A549 (cell line): ENCODE measurements around the gene IRAK1. TPM values are rescaled to one million over a fixed set of nuclear protein-coding genes. Genes with fewer than 3 reads are reported as not detected.

Experiments used
- ATAC-seq, 2 experiments: fragments of 200-7000 bp in 1 of 2; fragments of >200 bp in 1 of 2; cut with Nextera tagmentation in 1 of 2; cut with Tn5 transposase in 1 of 2; 3 replicates each; pipeline versions ENCODE4 v1.8.0 to v1.9.1; 2018 to 2020; ENCODE audit warnings: mild to moderate bottlenecking in 1 of 2, moderate library complexity in 1 of 2
- CTCF ChIA-PET: fragments of 300-600 bp; sonication (Branson Sonifier 250); formaldehyde crosslinking; extraction: SDS; loops from one replicate; lab custom pipeline; 2021; ENCODE audit warnings: antibody characterized with exemption, inconsistent platforms; lab: Yijun Ruan, JAX
- POLR2A ChIA-PET: fragments of 350-600 bp; formaldehyde crosslinking; extraction: SDS; loops from one replicate; lab custom pipeline; 2021; ENCODE audit warnings: antibody characterized with exemption, inconsistent platforms; lab: Yijun Ruan, JAX
- DNase-seq, 2 experiments: peaks; one replicate each; pipeline versions ENCODE4 v3.0.0 to v3.0.0-alpha.2; 2011 to 2016; ENCODE audit warnings: low read depth in 1 of 2, low spot score in 1 of 2
- FAIRE-seq: peaks from 2 replicates; lab custom pipeline; 2011; peaks lifted over from hg19 to GRCh38; lab: Jason Lieb, UNC
- H3K27ac ChIP-seq, 2 experiments: fragments of >200 bp; sonication (Bioruptor Twin); formaldehyde crosslinking; 3 replicates each; pipeline ENCODE4 v1.5.1; 2016 to 2017
- H3K4me1 ChIP-seq: fragments of >200 bp; sonication (Bioruptor Twin); formaldehyde crosslinking; 3 replicates; pipeline ENCODE4 v1.6.1; 2016
- H3K4me2 ChIP-seq: fragments of >200 bp; sonication (Bioruptor Twin); formaldehyde crosslinking; 3 replicates; pipeline ENCODE4 v1.6.1; 2016
- H3K4me3 ChIP-seq: fragments of >200 bp; sonication (Bioruptor Twin); formaldehyde crosslinking; 3 replicates; pipeline ENCODE4 v1.5.1; 2016
- H3K9me3 ChIP-seq: fragments of >200 bp; sonication (Bioruptor Twin); formaldehyde crosslinking; 3 replicates; pipeline ENCODE4 v1.6.1; 2016
- CBX8 ChIP-seq: fragments of 200-600 bp; sonication (generic); IDR thresholded peaks from 2 replicates; pipeline ENCODE4 v1.6.1; 2016
- EHMT2 ChIP-seq: fragments of 200-600 bp; sonication (generic); IDR thresholded peaks from 2 replicates; pipeline ENCODE4 v1.6.1; 2016; ENCODE audit warnings: antibody characterized with exemption, low read depth, mild to moderate bottlenecking, moderate library complexity
- FOSL2 ChIP-seq, 2 experiments: fragments of 450-650 bp in 1 of 2; fragments of >200 bp in 1 of 2; sonication (Bioruptor Twin) in 1 of 2; formaldehyde crosslinking; IDR thresholded peaks; 2 replicates each; pipeline versions ENCODE4 v1.5.0 to v1.6.1; 2016 to 2020; ENCODE audit warnings: mild to moderate bottlenecking in 1 of 2, moderate library complexity in 1 of 2
- HEYL ChIP-seq: fragments of 250-450 bp; sonication (Bioruptor Pico); IDR thresholded peaks from 2 replicates; pipeline ENCODE4 v1.8.0; 2021; ENCODE audit warnings: mild to moderate bottlenecking, moderate library complexity
- HOXA7 ChIP-seq: fragments of 250-450 bp; sonication (Bioruptor Pico); IDR thresholded peaks from 2 replicates; pipeline ENCODE4 v1.5.0; 2020; ENCODE audit warnings: mild to moderate bottlenecking, moderate library complexity
- HOXB13 ChIP-seq: fragments of 250-450 bp; sonication (Bioruptor Pico); IDR thresholded peaks from 2 replicates; pipeline ENCODE4 v1.5.0; 2020; ENCODE audit warnings: low read depth, mild to moderate bottlenecking, moderate library complexity
- HOXB5 ChIP-seq: fragments of 250-450 bp; sonication (Bioruptor Pico); IDR thresholded peaks from 2 replicates; pipeline ENCODE4 v1.5.0; 2020; ENCODE audit warnings: mild to moderate bottlenecking, moderate library complexity
- JUNB ChIP-seq: fragments of >200 bp; sonication (Bioruptor Twin); formaldehyde crosslinking; IDR thresholded peaks from 2 replicates; pipeline ENCODE4 v1.6.1; 2016
- KDM1A ChIP-seq: fragments of 200-600 bp; sonication (generic); IDR thresholded peaks from 2 replicates; pipeline ENCODE4 v1.6.1; 2016; ENCODE audit warnings: low read depth, mild to moderate bottlenecking
- KDM5A ChIP-seq: fragments of 200-600 bp; sonication (generic); IDR thresholded peaks from 2 replicates; pipeline ENCODE4 v1.6.1; 2016; ENCODE audit warnings: antibody characterized with exemption, mild to moderate bottlenecking
- MAFK ChIP-seq: fragments of 450-650 bp; IDR thresholded peaks from 2 replicates; pipeline ENCODE4 v1.6.1; 2014; ENCODE audit not compliant: partially characterized antibody
- MAZ ChIP-seq: fragments of 150-350 bp; IDR thresholded peaks from 2 replicates; pipeline ENCODE4 v1.6.1; 2014; ENCODE audit warnings: antibody characterized with exemption, low read depth, low read length, borderline replicate concordance
- MYC ChIP-seq: IDR thresholded peaks from 2 replicates; pipeline ENCODE4 v1.6.1; 2012; ENCODE audit warnings: mild to moderate bottlenecking, inconsistent platforms, low read length, improper control_type of control experiment, borderline replicate concordance
- PHF8 ChIP-seq: fragments of 200-600 bp; sonication (generic); IDR thresholded peaks from 2 replicates; pipeline ENCODE4 v1.6.1; 2016; ENCODE audit warnings: low read depth, mild to moderate bottlenecking, antibody characterized with exemption, moderate library complexity, borderline replicate concordance
- POLR2A ChIP-seq: IDR thresholded peaks from 2 replicates; pipeline ENCODE4 v1.6.1; 2012; ENCODE audit warnings: mild to moderate bottlenecking, low read length
- RAD21 ChIP-seq, 2 experiments: fragments of >200 bp in 1 of 2; sonication (Bioruptor Twin) in 1 of 2; formaldehyde crosslinking in 1 of 2; IDR thresholded peaks in 1 of 2; conservative IDR thresholded peaks in 1 of 2; 2 replicates in 1 of 2; 3 replicates in 1 of 2; pipeline ENCODE4 v1.6.1; 2012 to 2018; ENCODE audit warnings: inconsistent platforms in 1 of 2
- RARB ChIP-seq: fragments of 250-450 bp; sonication (Bioruptor Pico); IDR thresholded peaks from 2 replicates; pipeline ENCODE4 v1.8.0; 2021; ENCODE audit warnings: mild to moderate bottlenecking, moderate library complexity
- ZNF302 ChIP-seq: fragments of 250-450 bp; sonication (Bioruptor Pico); IDR thresholded peaks from 2 replicates; pipeline ENCODE4 v1.9.0; 2021; ENCODE audit warnings: inconsistent platforms, mild to moderate bottlenecking, moderate library complexity
- ZSCAN20 ChIP-seq: fragments of 250-450 bp; sonication (Bioruptor Pico); IDR thresholded peaks from 2 replicates; pipeline ENCODE4 v1.8.0; 2022; ENCODE audit warnings: mild to moderate bottlenecking, moderate library complexity
- WGBS: methylation state at CpG from one replicate; pipeline ENCODE4 v1.1.6; 2017; ENCODE audit errors: missing lambda C conversion rate; 5-methylcytosine and 5-hydroxymethylcytosine counted together
- polyA plus RNA-seq, 4 experiments: library from polyadenylated mRNA; depleted of rRNA in 3 of 4; stranded (reverse); fragments of >200 nt; fragmentation: RNase III in 1 of 4; extraction: RNeasy Plus Mini Kit Qiagen cat#74134 plus additional on column Dnase treatment in 1 of 4; gene quantifications; 2 replicates in 3 of 4; 3 replicates in 1 of 4; pipeline ENCODE4 v1.2.3, GENCODE V29; 2011 to 2017
- TF ChIP-seq, protein P1 (sequence below): fragments of 250-450 bp; sonication (Bioruptor Pico); IDR thresholded peaks from 2 replicates; pipeline ENCODE4 v1.5.0; 2020; ENCODE audit warnings: low read depth, mild to moderate bottlenecking, moderate library complexity
- TF ChIP-seq, protein P2 (sequence below): fragments of >200 bp; sonication (Bioruptor Twin); formaldehyde crosslinking; IDR thresholded peaks from 2 replicates; pipeline ENCODE4 v1.6.1; 2016
- TF ChIP-seq, protein P3 (sequence below): fragments of 450-650 bp; IDR thresholded peaks from 2 replicates; pipeline ENCODE4 v1.6.1; 2014; ENCODE audit warnings: antibody characterized with exemption
- TF ChIP-seq, protein P4 (sequence below): fragments of 150-350 bp; IDR thresholded peaks from 2 replicates; pipeline ENCODE4 v1.6.1; 2014; ENCODE audit warnings: low read depth, mild to moderate bottlenecking, low read length

IRAK1 gene
- polyA plus RNA-seq, 2 of the 4 experiments (the other 2 are of a cell fraction), result 73.1 to 177 TPM

DNA sequence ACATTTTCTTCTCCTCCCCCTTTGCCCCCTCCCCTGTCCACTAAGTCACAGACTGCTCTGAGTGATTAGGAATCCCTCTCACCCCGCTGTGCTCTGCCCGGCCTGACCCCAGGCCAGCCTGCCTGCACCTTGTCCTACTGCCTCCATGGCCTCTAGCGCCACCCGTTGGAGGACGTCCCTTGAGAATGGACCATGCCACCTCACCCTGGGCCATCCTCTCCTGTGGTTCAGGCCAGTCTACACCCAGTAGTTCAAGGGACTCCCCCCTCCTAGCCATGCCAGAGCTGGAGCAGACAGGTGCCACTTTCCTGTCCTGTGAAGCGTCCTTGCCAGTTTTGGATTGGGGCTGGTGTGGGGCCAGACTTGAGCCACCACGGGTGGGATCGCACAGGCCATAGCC, 9.7 kb upstream of the IRAK1 start:
- Histone ChIP-seq H3K27ac (no peak overlapping the region), H3K4me3 (no peak overlapping the region), H3K4me1 (no peaks in the 10 kb centered on the region), H3K9me3 (no peaks in the 10 kb centered on the region), H3K4me2 (no peak overlapping the region)
- TF ChIP-seq JUNB, result no peak
- TF ChIP-seq, protein P1, sequence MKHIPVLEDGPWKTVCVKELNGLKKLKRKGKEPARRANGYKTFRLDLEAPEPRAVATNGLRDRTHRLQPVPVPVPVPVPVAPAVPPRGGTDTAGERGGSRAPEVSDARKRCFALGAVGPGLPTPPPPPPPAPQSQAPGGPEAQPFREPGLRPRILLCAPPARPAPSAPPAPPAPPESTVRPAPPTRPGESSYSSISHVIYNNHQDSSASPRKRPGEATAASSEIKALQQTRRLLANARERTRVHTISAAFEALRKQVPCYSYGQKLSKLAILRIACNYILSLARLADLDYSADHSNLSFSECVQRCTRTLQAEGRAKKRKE, result no peak
- no peak for TF ChIP-seq CBX8
- no peak for TF ChIP-seq ZSCAN20 (CRISPR knock-in tag)
- TF ChIP-seq FOSL2 (IDR thresholded peaks at IDR 0.05), result no peak
- no peak for TF ChIP-seq FOSL2 (CRISPR knock-in tag; IDR thresholded peaks at IDR 0.05)
- TF ChIP-seq MYC, result no peak
- no peak for TF ChIP-seq MAFK
- CTCF ChIA-PET, result interaction anchor here (1.1 to 2.0 kb wide), 5 partner anchors 9 to 20 kb away, joined by 3 to 12 read pairs (median 3); no protein-coding TSS in a partner anchor
- DNase-seq (peak in 1 of 2 experiments; percentile 21), FAIRE-seq (no peak), ATAC-seq (peak; percentile 48 to 61; a peak in 4 of 6 replicates)
- WGBS, result 97% methylated on average over 5 of the region's 8 CpGs
- POLR2A ChIA-PET, result no interaction called here

DNA sequence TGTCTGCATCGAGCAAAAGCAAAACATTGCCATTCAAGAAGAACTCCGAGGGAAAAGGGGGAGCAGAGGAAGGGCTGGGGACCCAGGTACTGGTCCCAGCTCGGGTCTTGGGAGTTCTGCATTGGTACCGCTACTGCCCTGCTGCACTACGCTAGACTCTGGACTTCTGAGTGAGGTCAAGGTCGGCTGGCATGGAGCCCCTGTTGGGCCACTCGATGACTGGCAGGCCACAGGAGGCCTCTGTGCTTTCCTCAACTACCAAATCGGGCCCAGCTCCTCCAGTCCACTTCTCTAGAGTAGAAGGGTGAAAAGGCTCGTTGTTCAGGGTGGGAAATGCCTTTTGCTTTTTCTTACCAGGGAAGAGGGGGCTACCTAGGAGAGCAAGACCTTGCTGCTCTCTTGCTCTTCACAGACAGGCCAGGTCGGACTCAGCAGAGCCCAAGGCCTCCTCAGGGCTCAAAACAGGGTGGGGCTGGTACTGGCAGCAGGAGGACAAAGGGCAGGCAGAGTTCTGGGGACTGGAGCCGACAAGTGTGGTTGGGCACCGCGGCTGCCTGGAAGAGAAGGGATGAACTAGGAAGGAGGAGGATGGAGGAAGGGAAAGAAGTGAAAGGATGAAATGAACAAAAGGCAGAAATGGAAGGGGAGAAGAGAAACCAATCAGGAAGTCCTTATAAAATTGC, 8.9 kb upstream of the IRAK1 start:
- POLR2A ChIA-PET, result no interaction called here
- H3K27ac ChIP-seq, result no peak overlapping the region
- DNase-seq, result no peak
- 72% methylated on average over 13 of the region's 13 CpGs for WGBS
- ATAC-seq, result no peak
- TF ChIP-seq HEYL (CRISPR knock-in tag), result no peak
- TF ChIP-seq, all 56 proteins: peak for 0
- no peak overlapping the region for H3K4me2 ChIP-seq
- no peaks in the 10 kb centered on the region for H3K4me1 ChIP-seq
- CTCF ChIA-PET, result interaction anchor here (1.1 to 2.3 kb wide), 6 partner anchors 8 to 23 kb away, joined by 3 to 12 read pairs (median 5); no protein-coding TSS in a partner anchor
- H3K4me3 ChIP-seq, result no peak overlapping the region
- H3K9me3 ChIP-seq, result no peaks in the 10 kb centered on the region
- FAIRE-seq, result no peak

DNA sequence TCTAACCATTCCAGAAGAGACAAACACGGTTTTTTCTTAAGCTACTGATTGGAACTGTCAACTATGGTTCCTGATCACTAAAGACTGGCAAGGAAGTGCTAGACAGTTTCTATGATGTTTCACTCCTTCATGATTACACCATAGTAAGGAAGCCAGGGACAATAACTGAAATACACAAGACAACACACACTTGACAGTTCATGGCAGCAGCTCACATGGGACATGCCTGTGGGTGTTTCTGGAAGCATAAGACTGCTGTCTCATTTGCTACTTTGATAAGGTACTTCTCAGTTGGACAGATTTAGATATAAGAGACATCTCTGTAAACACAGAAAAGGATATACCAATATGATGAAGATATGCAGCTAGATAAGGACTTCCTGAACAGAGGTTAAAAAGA, 8.3 kb upstream of the IRAK1 start:
- no peak overlapping the region for H3K4me2 ChIP-seq
- ChIA-PET POLR2A (no interaction called here), CTCF (interaction anchor here (1.0 to 2.3 kb wide), 3 partner anchors 15 to 24 kb away, joined by 3 to 10 read pairs (median 3); no protein-coding TSS in a partner anchor)
- H3K4me3 ChIP-seq, result no peak overlapping the region
- H3K9me3 ChIP-seq, result no peaks in the 10 kb centered on the region
- no peak for ATAC-seq
- no peaks in the 10 kb centered on the region for H3K4me1 ChIP-seq
- no peak overlapping the region for H3K27ac ChIP-seq
- TF ChIP-seq, protein P2, sequence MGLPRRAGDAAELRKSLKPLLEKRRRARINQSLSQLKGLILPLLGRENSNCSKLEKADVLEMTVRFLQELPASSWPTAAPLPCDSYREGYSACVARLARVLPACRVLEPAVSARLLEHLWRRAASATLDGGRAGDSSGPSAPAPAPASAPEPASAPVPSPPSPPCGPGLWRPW, result no peak
- TF ChIP-seq MAFK (no peak), KDM1A (no peak), EHMT2 (no peak), RARB (CRISPR knock-in tag) (no peak), HOXB13 (CRISPR knock-in tag) (no peak), HOXA7 (CRISPR knock-in tag) (no peak), CBX8 (no peak), MAZ (no peak), ZNF302 (CRISPR knock-in tag) (no peak), POLR2A (no peak), HOXB5 (CRISPR knock-in tag) (no peak), PHF8 (no peak), HEYL (CRISPR knock-in tag) (no peak), KDM5A (no peak), RAD21 (conservative IDR thresholded peaks at IDR 0.05 in 1 of 2, IDR thresholded peaks at IDR 0.05 in 1 of 2) (no peak)
- TF ChIP-seq, protein P3, sequence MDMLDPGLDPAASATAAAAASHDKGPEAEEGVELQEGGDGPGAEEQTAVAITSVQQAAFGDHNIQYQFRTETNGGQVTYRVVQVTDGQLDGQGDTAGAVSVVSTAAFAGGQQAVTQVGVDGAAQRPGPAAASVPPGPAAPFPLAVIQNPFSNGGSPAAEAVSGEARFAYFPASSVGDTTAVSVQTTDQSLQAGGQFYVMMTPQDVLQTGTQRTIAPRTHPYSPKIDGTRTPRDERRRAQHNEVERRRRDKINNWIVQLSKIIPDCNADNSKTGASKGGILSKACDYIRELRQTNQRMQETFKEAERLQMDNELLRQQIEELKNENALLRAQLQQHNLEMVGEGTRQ, result no peak
- TF ChIP-seq, protein P4, sequence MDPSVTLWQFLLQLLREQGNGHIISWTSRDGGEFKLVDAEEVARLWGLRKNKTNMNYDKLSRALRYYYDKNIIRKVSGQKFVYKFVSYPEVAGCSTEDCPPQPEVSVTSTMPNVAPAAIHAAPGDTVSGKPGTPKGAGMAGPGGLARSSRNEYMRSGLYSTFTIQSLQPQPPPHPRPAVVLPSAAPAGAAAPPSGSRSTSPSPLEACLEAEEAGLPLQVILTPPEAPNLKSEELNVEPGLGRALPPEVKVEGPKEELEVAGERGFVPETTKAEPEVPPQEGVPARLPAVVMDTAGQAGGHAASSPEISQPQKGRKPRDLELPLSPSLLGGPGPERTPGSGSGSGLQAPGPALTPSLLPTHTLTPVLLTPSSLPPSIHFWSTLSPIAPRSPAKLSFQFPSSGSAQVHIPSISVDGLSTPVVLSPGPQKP, result no peak
- 64% methylated on average over 1 of the region's 1 CpG for WGBS
- DNase-seq, result no peak
- FAIRE-seq, result no peak
